H1 (cell line): ENCODE measurements around the gene THOP1. TPM values are rescaled to one million over a fixed set of nuclear protein-coding genes. Genes with fewer than 3 reads are reported as not detected.

ENCODE experiments used
- CREB1 ChIP-seq: IDR thresholded peaks from 2 replicates; pipeline ENCODE4 v1.6.1; 2012; ENCODE audit warnings: inconsistent platforms
- MAFK ChIP-seq: IDR thresholded peaks from 2 replicates; pipeline ENCODE4 v1.6.1; 2012; ENCODE audit warnings: low read depth, mild to moderate bottlenecking, improper control_type of control experiment, low read length
- RNF2 ChIP-seq: fragments of 200-900, 300-1000 bp; sonication (generic); IDR thresholded peaks from 2 replicates; pipeline ENCODE4 v1.7.1; 2016; ENCODE audit warnings: borderline replicate concordance, low read depth, mild to moderate bottlenecking, antibody characterized with exemption, low read length; ENCODE audit not compliant: poor library complexity, severe bottlenecking; ENCODE audit errors: missing control alignments
- polyA plus RNA-seq, 7 experiments: library from polyadenylated mRNA; depleted of rRNA in 3 of 7; stranded (reverse) in 5 of 7; unstranded in 2 of 7; fragments of >200 nt in 5 of 7; fragments of 200-250 nt in 2 of 7; gene quantifications; 1 replicate in 5 of 7; 2 replicates in 1 of 7; 4 replicates in 1 of 7; pipeline versions ENCODE4 v1.2.1 to v1.2.3, GENCODE V29; 2011 to 2013; ENCODE audit warnings: missing spikeins in 2 of 7, mixed read lengths in 2 of 7
- total RNA-seq: library from RNA; stranded (reverse); fragmentation: NEBNext Ultra II Directional; extraction: Animal tissue kit (Norgen Biotek cat#: 25700); gene quantifications from 2 replicates; pipeline ENCODE4 v1.2.1, GENCODE V29; 2021
- TF ChIP-seq, protein P1 (sequence below): IDR thresholded peaks from 2 replicates; pipeline ENCODE4 v1.6.1; 2011; ENCODE audit warnings: low read depth, mild to moderate bottlenecking, low read length; ENCODE audit not compliant: insufficient read depth

THOP1 gene
- total and polyA plus RNA-seq, 2 of the 8 experiments (the other 6 are each of a cell fraction or from before 2014, with no cell fraction given): 136 to 159 TPM

DNA sequence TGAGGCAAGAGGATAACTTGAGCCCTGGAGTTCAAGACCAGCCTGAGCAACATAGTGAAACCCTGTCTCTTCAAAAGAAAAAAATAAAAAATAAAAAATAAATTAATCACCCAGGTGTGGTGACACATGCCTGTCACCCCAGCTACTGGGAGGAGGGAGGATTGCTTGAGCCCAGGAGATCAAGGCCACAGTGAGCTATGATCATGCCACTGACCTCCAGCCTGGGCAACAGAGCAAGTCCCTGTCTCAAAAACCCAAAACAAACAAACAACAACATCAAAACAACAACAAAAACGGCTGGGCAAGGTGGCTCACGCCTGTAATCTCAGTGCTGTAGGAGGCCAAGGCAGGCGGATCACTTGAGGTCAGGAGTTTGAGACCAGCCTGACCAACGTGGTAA lies 41.2 kb upstream of the THOP1 start (continued):
- TF ChIP-seq, protein P1, sequence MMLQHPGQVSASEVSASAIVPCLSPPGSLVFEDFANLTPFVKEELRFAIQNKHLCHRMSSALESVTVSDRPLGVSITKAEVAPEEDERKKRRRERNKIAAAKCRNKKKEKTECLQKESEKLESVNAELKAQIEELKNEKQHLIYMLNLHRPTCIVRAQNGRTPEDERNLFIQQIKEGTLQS: no peak
- TF ChIP-seq RNF2 (no peak), MAFK (no peak), CREB1 (no peak)
